Brain microvascular endothelial cell (primary cell): Measurements from ENCODE around the gene FXN.
"Not testable (repeated sequence)": the region's sequence is repeated elsewhere in the genome, so short reads cannot be mapped to it uniquely, and the experiment has no call there.

Experiments used
- DNase-seq: peaks from one replicate; pipeline ENCODE4 v3.0.0-alpha.2; 2020
- H3K27ac ChIP-seq: fragments of 250-450 bp; sonication (Bioruptor Pico); 2 replicates; pipeline ENCODE4 v1.5.1; 2020; ENCODE audit warnings: mild to moderate bottlenecking, moderate library complexity
- H3K27me3 ChIP-seq: fragments of 250-450 bp; sonication (Bioruptor Pico); replicated peaks from 2 replicates; pipeline ENCODE4 v1.5.1; 2020; ENCODE audit warnings: mild to moderate bottlenecking
- H3K36me3 ChIP-seq: fragments of 250-450 bp; sonication (Bioruptor Pico); replicated peaks from 2 replicates; pipeline ENCODE4 v1.5.1; 2020; ENCODE audit warnings: mild to moderate bottlenecking
- H3K4me3 ChIP-seq: 2 replicates; pipeline ENCODE4 v1.5.1; 2011; ENCODE audit warnings: low read depth, mild to moderate bottlenecking, control low read depth, low read length, moderate library complexity
- in situ Hi-C: cut with HindIII; loops from 2 replicates; pipeline ENCODE4 v1.10.0; 2017; ENCODE audit warnings: low sequenced_read_pairs, low pct_ligation_motif_present
- TF ChIP-seq, protein P1 (sequence below): IDR thresholded peaks from 2 replicates; pipeline ENCODE4 v1.5.1; 2011; ENCODE audit warnings: low read depth, mild to moderate bottlenecking, moderate library complexity, low read length, control low read depth, inconsistent platforms; ENCODE audit errors: missing control alignments

Gene FXN

DNA sequence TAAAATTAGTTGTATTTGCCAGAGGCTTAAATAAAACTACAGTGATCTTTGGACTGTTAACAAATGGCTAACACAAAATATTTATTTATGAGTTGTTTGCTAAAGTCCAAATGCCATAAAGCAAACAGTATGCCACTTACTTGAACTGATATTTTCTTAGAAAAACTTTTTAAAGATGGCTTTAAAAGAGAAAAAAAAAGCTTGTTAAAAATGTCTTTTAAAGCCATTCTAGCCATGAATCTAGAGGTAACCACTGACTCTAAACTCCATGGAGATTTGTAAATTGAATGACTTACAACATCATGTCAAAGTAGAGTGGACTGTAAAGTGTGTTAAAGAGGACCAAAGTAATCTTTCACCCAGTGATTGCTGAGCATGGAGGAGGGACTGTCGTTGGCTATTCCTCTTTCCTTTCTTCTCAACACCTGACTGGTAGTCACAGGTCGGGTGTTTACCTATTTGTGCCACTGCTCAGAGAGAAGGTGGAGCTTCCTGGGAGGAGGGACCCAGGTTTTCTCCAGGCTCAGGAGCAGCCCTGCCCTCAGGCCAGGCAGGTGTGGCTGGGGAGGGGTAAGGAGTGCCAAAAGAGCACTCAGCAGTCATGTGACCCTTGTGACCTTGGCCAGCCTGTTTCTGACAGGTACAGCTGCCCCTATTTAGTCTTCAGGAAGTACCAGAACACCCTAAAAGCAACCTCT is 69.4 kb downstream of the FXN start:
- Histone ChIP-seq H3K27me3 (no peaks in the 10 kb centered on the region), H3K36me3 (no peaks in the 10 kb centered on the region), H3K27ac (no peak overlapping the region), H3K4me3 (no peak overlapping the region)
- TF ChIP-seq, protein P1, sequence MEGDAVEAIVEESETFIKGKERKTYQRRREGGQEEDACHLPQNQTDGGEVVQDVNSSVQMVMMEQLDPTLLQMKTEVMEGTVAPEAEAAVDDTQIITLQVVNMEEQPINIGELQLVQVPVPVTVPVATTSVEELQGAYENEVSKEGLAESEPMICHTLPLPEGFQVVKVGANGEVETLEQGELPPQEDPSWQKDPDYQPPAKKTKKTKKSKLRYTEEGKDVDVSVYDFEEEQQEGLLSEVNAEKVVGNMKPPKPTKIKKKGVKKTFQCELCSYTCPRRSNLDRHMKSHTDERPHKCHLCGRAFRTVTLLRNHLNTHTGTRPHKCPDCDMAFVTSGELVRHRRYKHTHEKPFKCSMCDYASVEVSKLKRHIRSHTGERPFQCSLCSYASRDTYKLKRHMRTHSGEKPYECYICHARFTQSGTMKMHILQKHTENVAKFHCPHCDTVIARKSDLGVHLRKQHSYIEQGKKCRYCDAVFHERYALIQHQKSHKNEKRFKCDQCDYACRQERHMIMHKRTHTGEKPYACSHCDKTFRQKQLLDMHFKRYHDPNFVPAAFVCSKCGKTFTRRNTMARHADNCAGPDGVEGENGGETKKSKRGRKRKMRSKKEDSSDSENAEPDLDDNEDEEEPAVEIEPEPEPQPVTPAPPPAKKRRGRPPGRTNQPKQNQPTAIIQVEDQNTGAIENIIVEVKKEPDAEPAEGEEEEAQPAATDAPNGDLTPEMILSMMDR = no peak
- in situ Hi-C loops = no loop called here
- no peak for DNase-seq

DNA sequence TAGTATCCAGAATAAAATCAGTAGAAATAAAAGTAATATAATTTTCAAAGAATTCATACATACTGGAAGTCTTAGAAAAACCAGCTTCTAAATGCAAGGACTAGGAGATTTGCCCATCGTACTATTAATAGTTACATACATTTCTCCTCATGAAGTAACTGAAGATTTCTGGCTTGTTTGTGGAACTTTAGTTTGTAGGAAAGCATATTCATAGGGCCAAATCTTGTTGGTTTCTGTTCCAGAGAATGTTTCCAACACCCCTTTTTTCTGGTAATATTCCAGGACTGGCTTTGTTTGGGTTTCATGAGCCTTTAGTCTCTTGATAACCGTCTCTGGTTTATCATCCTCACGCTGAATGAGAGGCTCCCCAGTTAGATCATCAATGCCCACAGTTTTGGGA is 72.2 kb downstream of the FXN start:
- in situ Hi-C loops = no loop called here
- no peak for DNase-seq
- Histone ChIP-seq H3K27me3 (no peaks in the 10 kb centered on the region), H3K36me3 (no peaks in the 10 kb centered on the region), H3K4me3 (no peak overlapping the region), H3K27ac (no peak overlapping the region)
- TF ChIP-seq, protein P1 = no peak

DNA sequence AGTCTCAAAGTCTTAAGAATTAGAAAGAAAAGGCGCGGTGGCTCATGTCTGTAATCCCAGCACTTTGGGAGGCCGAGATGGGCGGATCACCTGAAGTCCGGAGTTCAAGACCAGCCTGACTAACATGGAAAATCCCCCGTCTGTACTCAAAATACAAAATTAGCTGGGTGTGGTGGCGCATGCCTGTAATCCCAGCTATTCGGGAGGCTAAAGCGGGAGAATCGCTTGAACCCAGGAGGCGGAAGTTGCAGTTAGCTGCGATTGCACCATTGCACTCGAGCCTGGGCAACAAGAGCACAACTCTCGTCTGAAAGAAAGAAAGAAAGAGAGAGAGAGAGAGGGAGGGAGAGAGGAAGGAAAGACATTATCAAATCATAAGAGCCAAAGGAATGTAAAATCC is 73.2 kb downstream of the FXN start:
- H3K36me3 ChIP-seq, H3K27me3 ChIP-seq, DNase-seq, in situ Hi-C loops, H3K27ac ChIP-seq, H3K4me3 ChIP-seq: not testable (repeated sequence)

DNA sequence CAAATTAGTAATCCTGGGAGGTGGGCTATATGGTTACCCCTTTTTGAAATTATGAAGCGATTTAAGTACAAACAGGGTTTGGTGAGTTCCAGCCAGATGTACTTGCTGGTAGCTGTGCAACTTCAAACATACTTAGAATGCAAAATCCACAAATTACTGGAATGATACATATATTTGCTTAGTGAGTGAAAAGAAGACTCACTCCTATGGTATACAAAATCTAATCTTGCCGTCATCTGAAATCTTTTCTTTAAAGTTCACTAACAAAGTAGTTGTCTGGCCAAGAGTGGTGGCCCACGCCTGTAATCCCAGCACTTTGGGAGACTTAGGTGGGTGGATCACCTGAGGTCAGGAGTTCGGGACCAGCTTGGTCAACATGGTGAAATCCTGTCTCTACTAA is 73.6 kb downstream of the FXN start:
- Histone ChIP-seq H3K36me3 (no peaks in the 10 kb centered on the region), H3K27ac (no peak overlapping the region), H3K27me3 (no peaks in the 10 kb centered on the region), H3K4me3 (no peak overlapping the region)
- TF ChIP-seq, protein P1 = no peak
- no peak for DNase-seq
- in situ Hi-C loops = no loop called here

DNA sequence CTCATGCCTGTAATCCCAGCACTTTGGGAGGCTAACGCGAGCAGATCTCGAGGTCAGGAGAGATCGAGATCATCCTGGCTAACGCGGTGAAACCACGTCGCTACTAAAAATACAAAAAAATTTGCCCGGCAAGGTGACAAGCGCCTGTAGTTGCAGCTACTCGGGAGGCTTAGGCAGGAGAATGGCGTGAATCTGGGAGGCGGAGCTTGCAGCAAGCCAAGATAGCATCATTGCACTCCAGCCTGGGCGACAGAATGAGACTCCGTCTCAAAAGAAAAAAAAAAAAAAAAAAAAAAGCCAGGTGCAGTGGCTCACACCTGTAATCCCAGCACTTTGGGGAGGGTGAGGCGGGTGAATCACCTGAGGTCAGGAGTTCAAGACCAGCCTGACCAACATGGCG is 77.1 kb downstream of the FXN start:
- not testable (repeated sequence) for H3K27me3 ChIP-seq

DNA sequence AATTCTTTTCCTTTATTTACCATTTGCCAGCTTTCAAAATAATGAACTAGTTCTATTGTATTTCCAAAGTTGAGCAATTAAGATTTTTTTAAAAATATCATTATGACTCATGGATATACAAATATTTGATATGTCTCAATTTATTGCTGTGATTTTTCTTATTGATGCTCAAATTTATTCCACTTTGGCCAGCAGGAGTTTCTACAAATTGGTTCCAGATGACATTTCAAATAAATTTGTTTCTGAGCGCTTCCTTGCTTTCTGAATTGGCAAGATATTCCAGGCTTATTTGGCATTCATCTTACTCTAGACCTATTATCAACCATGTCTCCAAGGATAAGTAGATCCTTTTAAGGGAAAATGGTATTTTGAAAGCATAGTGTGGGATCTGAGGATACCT is 80.1 kb downstream of the FXN start:
- TF ChIP-seq, protein P1 = no peak
- no peak for DNase-seq
- in situ Hi-C loops = no loop called here
- H3K27me3 ChIP-seq = no peaks in the 10 kb centered on the region
- no peak overlapping the region for H3K4me3 ChIP-seq
- H3K36me3 ChIP-seq = no peaks in the 10 kb centered on the region
- H3K27ac ChIP-seq = no peak overlapping the region

More for the DNA sequence above, 77.1 kb downstream of the FXN start:
- DNase-seq, H3K27ac ChIP-seq, in situ Hi-C loops, H3K36me3 ChIP-seq, H3K4me3 ChIP-seq: not testable (repeated sequence)

DNA sequence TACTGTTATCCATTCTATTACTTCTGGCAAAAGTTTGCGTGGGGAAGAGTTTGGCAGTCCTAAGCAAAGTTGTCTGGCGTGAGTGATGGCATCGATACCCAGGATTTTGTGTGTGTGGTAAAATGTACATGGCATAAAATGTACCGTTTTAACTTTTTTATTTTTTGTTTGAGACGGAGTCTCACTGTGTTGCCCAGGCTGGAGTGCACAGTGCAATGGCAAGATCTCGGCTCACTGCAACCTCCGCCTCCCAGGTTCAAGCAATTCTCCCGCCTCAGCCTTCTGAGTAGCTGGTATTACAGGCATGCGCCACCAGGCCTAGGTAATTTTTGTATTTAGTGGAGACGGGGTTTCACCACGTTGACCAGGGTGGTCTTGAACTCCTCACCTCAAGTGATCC is 83.1 kb downstream of the FXN start:
- TF ChIP-seq, protein P1 = no peak
- DNase-seq = no peak
- no peaks in the 10 kb centered on the region for H3K27me3 ChIP-seq
- H3K4me3 ChIP-seq = no peak overlapping the region
- no peaks in the 10 kb centered on the region for H3K36me3 ChIP-seq
- H3K27ac ChIP-seq = no peak overlapping the region
- in situ Hi-C loops = no loop called here
